M059J (cell line): ENCODE results near the gene SLC24A4. TPM values are rescaled to one million over a fixed set of nuclear protein-coding genes. Genes with fewer than 3 reads are reported as not detected.

Source experiments
- DNase-seq: peaks from one replicate; pipeline ENCODE4 v3.0.0-alpha.2; 2012; ENCODE audit warnings: low read depth
- total RNA-seq: library from RNA; depleted of rRNA; stranded (reverse); fragments of >200 nt; shearing (Covaris generic); gene quantifications from 2 replicates; pipeline ENCODE4 v1.2.3, GENCODE V29; 2014

The SLC24A4 gene
- total RNA-seq, 1 experiment from 2014 or later: 0.02 TPM

- peak; percentile 18 for DNase-seq
Observed at GRCh38 chr14:92500491-92500941, 177.6 kb downstream of the SLC24A4 start.

GRCh38 chr14:92501891-92502351 lies 179.0 kb downstream of the SLC24A4 start:
- peak; percentile 90 for DNase-seq

GRCh38 chr14:92502541-92503286 lies 179.7 kb downstream of the SLC24A4 start:
- no peak for DNase-seq

DNA sequence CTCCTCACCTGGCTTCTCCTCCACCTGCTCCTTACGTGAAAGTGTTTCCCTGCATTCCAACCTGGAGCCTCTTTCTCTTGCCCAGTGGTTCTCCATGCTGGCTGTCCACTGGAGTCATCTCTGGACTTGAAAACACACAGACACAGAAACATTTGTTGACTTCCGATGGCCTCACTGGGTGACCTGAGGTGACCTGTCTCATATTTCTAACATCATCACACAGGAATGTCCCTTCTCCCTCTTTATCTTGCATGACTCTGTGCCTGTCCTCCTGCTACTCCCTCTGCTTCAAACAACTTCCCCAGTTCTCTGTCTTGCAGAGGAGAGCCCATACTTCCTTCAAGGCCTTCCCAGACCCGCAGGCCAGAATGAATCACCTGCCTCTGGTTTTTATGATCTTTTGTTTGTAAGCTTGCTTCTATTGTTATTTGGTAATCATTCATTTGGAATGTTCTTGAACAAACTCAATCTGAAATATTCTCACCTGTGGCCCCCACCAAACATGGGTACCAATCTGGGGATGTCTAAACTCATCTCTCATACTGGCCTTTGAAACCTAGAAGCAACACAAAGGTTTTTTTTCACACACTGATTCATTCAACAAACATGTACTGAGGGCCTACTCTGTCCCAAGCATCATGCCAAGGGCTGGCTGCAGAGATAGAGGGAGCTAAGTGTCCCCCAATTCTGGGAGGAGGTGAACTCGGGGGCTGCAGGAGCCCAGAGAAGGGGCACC lies 181.0 kb downstream of the SLC24A4 start:
- peak; percentile 96 for DNase-seq

GRCh38 chr14:92505826-92506225 lies 182.9 kb downstream of the SLC24A4 start:
- DNase-seq: no peak

- DNase-seq: no peak
Observed at GRCh38 chr14:92506231-92506630, 183.3 kb downstream of the SLC24A4 start.

GRCh38 chr14:92507174-92507768 lies 184.3 kb downstream of the SLC24A4 start:
- no peak for DNase-seq

GRCh38 chr14:92510972-92511371 lies 188.0 kb downstream of the SLC24A4 start:
- peak; percentile 22 for DNase-seq

- DNase-seq: peak; percentile 94
Observed at GRCh38 chr14:92511453-92512238, 188.7 kb downstream of the SLC24A4 start.

GRCh38 chr14:92512807-92513203 lies 189.8 kb downstream of the SLC24A4 start:
- no peak for DNase-seq

DNA sequence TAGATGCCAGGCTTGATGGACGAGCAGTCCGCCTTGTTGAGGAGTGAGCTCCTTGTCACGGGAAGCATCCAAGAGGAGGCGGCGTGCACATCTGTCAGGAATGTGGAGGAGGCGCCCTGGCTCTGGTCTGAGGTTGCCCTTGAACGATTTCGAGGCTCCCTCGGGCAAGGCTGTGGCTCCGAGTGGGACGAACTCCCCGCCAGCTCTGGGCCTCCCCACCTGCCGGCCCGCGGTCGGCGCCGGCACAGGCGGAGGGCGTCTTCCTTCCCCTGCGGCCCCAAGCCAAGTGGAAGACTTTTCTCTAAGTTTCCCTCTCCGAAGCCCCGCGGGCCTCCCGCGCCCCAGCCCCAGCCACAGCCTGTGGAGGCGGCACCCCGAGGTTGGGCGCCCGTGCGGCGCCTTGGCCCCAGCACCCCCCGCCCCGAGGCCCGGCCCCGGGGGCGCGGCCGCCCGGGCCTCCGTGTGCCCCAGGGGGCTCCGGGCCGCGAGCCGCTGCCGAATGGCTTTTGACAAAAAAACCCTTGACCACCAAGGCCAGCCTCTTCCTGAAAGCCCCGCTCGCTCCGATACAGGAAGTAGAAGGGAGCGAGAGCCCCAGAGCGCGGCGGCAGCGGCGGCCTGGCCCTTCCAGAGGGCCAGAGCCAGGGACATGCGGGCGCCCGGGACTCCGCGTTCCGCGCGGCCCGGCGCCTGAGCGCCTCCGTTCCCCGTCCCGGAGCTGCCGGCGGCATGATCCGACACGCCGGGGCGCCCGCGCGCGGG lies 190.4 kb downstream of the SLC24A4 start, which contains the start of gene RIN3:
Gene RIN3, plus strand, starts transcription at position 578 of the 762 bp plus-strand sequence. Its CDS starts 152 bp downstream, at position 730.
- peak; percentile 67 for DNase-seq

DNA sequence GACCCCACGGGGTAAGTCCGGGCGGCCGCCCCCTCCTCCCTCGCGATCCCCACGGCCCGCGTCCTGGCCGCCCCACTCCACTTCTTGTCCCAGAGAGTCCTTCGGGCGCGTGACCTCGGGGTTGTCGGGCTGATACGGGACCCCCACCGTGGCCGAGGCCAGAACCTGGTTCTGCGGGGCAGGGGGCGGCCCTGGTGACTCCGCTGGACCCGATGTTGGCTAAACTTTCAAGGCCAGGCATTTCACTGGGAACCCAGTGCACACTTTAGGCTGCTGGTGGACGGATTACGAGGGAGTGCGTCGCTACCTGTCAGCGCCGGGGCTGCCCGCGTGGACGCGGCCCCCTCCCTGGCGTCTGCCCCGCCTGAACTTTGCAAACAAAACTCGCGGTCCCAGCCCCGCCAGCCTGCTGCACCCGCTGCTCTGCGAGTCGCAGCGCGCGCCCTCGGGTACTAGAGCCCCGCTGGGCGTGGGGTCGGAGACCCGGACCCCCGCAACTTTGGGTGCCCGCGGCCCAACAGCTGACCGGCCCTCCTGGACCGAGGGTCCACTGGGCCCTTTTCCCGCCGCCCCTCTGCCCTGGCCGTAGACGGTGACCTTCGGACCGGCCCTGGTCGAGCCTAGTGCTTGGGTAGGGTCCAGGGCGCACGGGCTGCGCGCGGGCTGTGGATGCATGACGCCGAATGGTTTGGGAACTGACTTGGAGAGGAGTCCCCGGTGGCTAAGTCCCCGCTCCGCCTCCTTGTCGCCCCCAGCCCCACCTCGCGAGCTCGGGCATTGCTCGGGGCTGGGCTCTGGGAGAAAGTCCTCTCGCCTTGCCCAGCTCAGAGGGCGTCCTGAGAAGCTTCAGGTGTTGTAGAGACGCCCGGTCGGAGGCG lies 191.2 kb downstream of the SLC24A4 start:
- no peak for DNase-seq

DNA sequence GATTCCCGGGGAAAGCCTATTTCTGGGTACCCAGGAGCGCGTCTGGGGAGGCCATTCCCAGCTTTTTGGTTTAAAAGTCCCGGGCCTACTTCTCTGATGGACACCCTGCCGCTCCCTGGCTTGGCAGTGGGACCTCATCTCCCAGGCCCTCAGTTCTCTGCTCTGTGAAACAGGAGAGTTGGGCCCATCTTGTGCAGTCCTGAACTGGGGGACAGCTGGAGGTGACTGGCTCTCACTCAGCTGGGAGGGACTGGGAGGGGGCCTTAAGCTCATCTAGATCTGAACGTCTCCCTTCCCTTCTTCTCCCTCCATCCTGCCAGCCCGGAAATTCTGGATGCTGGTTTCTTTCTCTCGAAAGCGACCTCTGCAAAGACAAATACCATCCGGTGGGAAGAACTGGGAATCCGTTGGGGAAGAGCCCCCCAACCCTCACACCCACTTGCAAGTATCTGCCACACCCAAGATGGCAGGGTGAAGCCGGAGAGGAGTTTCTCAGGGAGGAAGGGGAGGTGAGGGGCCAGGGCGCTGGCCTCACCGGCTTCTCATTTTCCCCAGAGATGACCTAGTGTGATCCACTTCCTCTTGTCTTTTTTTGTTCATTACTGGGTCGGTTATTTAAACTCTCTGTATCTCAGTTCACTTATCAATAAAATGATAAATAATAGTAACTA lies 192.0 kb downstream of the SLC24A4 start:
- DNase-seq: no peak

GRCh38 chr14:92515546-92516343 lies 192.8 kb downstream of the SLC24A4 start:
- no peak for DNase-seq

DNA sequence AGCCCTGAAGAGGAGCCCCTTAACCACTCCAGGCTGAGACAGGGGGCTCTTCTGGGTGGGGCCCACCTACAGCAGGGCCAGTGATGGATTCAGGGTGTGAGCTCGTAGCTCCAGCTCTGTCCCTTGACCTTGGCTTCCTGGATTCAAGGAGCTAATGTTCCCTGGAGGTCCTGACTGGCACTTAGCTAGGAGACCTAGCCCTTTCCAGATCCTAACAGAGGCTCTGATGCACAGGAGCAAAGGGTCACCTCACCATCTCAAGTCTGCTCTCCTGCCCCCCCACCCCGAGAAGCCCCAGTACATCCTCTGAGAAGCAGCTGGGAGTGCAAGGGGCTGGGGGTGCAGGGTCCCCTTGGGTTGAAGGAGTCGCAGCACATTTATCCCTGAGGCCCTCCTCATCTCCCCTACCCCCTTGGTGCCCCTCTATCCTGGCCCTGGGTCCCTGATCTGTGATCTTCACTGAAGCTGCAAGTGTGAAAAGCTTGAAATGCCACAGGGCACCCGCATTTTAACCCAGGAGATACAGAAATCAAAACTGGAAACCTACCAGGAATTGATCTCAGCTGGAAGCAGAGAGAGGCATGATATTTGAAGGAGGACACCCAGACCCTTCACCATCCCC lies 193.5 kb downstream of the SLC24A4 start:
- DNase-seq: no peak

GRCh38 chr14:92516966-92517506 lies 194.1 kb downstream of the SLC24A4 start:
- DNase-seq: no peak

- DNase-seq: no peak
Observed at GRCh38 chr14:92517761-92518160, 194.8 kb downstream of the SLC24A4 start.
